ENCODE data around the gene KCTD7. TPM values are rescaled to one million over a fixed set of nuclear protein-coding genes. Genes with fewer than 3 reads are reported as not detected.

Gene KCTD7
- total and polyA plus RNA-seq, 2 of the 13 experiments (the other 11 are each of a cell fraction or from before 2014, with no cell fraction given): 7.3 to 13.5 TPM

- peak; percentile 54; the same call in 1 of the 2 replicates for TF ChIP-seq ZNF280B (CRISPR knock-in tag; IDR thresholded peaks at IDR 0.05; ENCODE audit: borderline replicate concordance)
- no peak for TF ChIP-seq TEAD2 (CRISPR knock-in tag; IDR thresholded peaks at IDR 0.05)
- peak; percentile 36; the same call in 1 of the 2 replicates for TF ChIP-seq KDM5A (IDR thresholded peaks at IDR 0.05; ENCODE audit: borderline replicate concordance, low read length)
- peak; percentile 66 for TF ChIP-seq HNF1B (CRISPR knock-in tag; IDR thresholded peaks at IDR 0.05)
- peak; percentile 51 for TF ChIP-seq XRCC5 (optimal IDR thresholded peaks at IDR 0.05; ENCODE audit: low read length)
- TF ChIP-seq ZNF710 (CRISPR knock-in tag; IDR thresholded peaks at IDR 0.05; ENCODE audit: borderline replicate concordance): peak; percentile 8; the same call in 1 of the 2 replicates
- TF ChIP-seq NBN (conservative IDR thresholded peaks at IDR 0.05): no peak
- TF ChIP-seq KDM2A (CRISPR knock-in tag; IDR thresholded peaks at IDR 0.05; ENCODE audit: borderline replicate concordance, low read depth): peak; percentile 59; the same call in 1 of the 2 replicates
- peak; percentile 91 for TF ChIP-seq PCBP1 (IDR thresholded peaks at IDR 0.05; ENCODE audit: borderline replicate concordance, low read depth, low read length)
- no peak; the same call in 1 of the 2 replicates for TF ChIP-seq ARHGAP35 (CRISPR knock-in tag; IDR thresholded peaks at IDR 0.05; ENCODE audit: borderline replicate concordance)
- peak; percentile 68 for TF ChIP-seq NR2C2 (CRISPR knock-in tag; IDR thresholded peaks at IDR 0.05; ENCODE audit: borderline replicate concordance)
- TF ChIP-seq ZFY (CRISPR knock-in tag; IDR thresholded peaks at IDR 0.05): peak; percentile 77
- TF ChIP-seq SNAPC2 (CRISPR knock-in tag; IDR thresholded peaks at IDR 0.05): peak; percentile 86; the same call in 1 of the 2 replicates
- no peak for TF ChIP-seq ZNF10 (CRISPR knock-in tag; IDR thresholded peaks at IDR 0.05; ENCODE audit: borderline replicate concordance, low read depth)
- TF ChIP-seq RARA (CRISPR knock-in tag; IDR thresholded peaks at IDR 0.05): 0 out of 2 replicates have a peak, but pooled peaks have one; percentile 13
- TF ChIP-seq POLR2G (IDR thresholded peaks at IDR 0.05; ENCODE audit: low read depth, low read length): peak; percentile 95
- 0 out of 2 replicates have a peak, but pooled peaks have one; percentile 20 for TF ChIP-seq HNRNPL (IDR thresholded peaks at IDR 0.05; ENCODE audit: low read depth, low read length)
- TF ChIP-seq ZZZ3 (CRISPR knock-in tag; IDR thresholded peaks at IDR 0.05; ENCODE audit: borderline replicate concordance): 0 out of 2 replicates have a peak, but pooled peaks have one; percentile 30
- peak; percentile 90 for TF ChIP-seq NFYB (CRISPR knock-in tag; IDR thresholded peaks at IDR 0.05)
- peak; percentile 74 for TF ChIP-seq GATAD1 (CRISPR knock-in tag; IDR thresholded peaks at IDR 0.05)
- no peak for TF ChIP-seq ZBTB43 (CRISPR knock-in tag; conservative IDR thresholded peaks at IDR 0.05)
- no peak for TF ChIP-seq GABPA (IDR thresholded peaks at IDR 0.05; ENCODE audit: low read depth, low read length)
- TF ChIP-seq GABPA (CRISPR knock-in tag; IDR thresholded peaks at IDR 0.05; ENCODE audit: low read depth): 0 out of 2 replicates have a peak, but pooled peaks have one; percentile 20
These were observed at the start of gene KCTD7 (continued) for GRCh38 chr7:66628361-66629221.

Data from HepG2 (cell line).